Cardiac muscle cell (in vitro differentiated cells and primary cell): ENCODE measurements around the gene VSTM2B. TPM values are rescaled to one million over a fixed set of nuclear protein-coding genes. Genes with fewer than 3 reads are reported as not detected.

Experiments used
- DNase-seq, 2 donors: peaks; one replicate each; pipeline versions ENCODE4 v3.0.0 to v3.0.0-alpha.2; 2010 to 2017; ENCODE audit warnings: low read depth in 1 of 2, low spot score in 1 of 2
- H3K27ac ChIP-seq: fragments of 200-600 bp; sonication (generic); 2 replicates; pipeline ENCODE4 v1.5.1; 2016
- H3K27me3 ChIP-seq: fragments of 200-600 bp; sonication (generic); 2 replicates; pipeline ENCODE4 v1.6.0; 2016; ENCODE audit warnings: control low read depth
- H3K36me3 ChIP-seq: fragments of 200-600 bp; sonication (generic); 2 replicates; pipeline ENCODE4 v1.5.1; 2016; ENCODE audit warnings: control low read depth
- H3K4me1 ChIP-seq: fragments of 200-600 bp; sonication (generic); 2 replicates; pipeline ENCODE4 v1.8.1; 2017; ENCODE audit warnings: low read depth, mild to moderate bottlenecking, mixed run types
- H3K4me3 ChIP-seq: fragments of 200-600 bp; sonication (generic); 2 replicates; pipeline ENCODE4 v1.5.1; 2016; ENCODE audit warnings: mild to moderate bottlenecking
- H3K9me3 ChIP-seq: fragments of 200-600 bp; sonication (generic); 2 replicates; pipeline ENCODE4 v1.5.1; 2017; ENCODE audit warnings: low read depth, mild to moderate bottlenecking, control low read depth
- CTCF ChIP-seq: IDR thresholded peaks from 2 replicates; pipeline ENCODE4 v1.5.1; 2012; ENCODE audit warnings: low read depth, mild to moderate bottlenecking, low read length
- polyA plus RNA-seq: library from polyadenylated mRNA; unstranded; fragments of >200 nt; fragmentation: Nextera tagmentation; extraction: Ambion mirVana; gene quantifications from 2 replicates; pipeline ENCODE4 v1.2.1, GENCODE V29; 2016
- total RNA-seq: library from RNA; depleted of rRNA; stranded (reverse); fragments of >200 nt; gene quantifications from 2 replicates; pipeline ENCODE4 v1.2.3, GENCODE V29; 2016

VSTM2B gene
- total and polyA plus RNA-seq, 2 experiments from 2014 or later = 0.39 TPM; not detected in 1

DNA sequence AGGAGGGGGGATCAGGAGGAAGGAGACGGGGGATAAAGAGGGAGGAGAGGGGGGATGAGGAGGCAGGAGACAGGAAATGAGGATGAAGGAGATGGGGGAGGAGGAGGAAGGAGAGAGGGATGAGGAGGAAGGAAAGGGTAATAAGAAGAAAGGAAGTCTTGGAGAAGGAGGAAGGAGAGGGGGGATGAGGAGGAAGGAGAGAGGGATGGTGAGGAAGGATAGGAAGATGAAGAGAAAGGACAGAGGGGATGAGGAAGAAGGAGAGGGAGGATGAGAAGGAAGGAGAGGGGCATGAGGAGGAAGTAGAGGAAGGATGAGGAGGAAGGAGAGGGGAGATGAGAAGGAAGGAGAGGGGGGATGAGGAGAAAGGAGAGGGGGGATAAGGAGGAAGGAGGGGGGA, 13.0 kb upstream of the VSTM2B start:
- Histone ChIP-seq H3K36me3 (no peaks in the 10 kb centered on the region), H3K27me3 (peaks cover 43% of the 10 kb centered on the region), H3K4me1 (no peaks in the 10 kb centered on the region), H3K27ac (no peak overlapping the region), H3K9me3 (no peaks in the 10 kb centered on the region), H3K4me3 (no peak overlapping the region)
- TF ChIP-seq CTCF = no peak
- DNase-seq = no peak

DNA sequence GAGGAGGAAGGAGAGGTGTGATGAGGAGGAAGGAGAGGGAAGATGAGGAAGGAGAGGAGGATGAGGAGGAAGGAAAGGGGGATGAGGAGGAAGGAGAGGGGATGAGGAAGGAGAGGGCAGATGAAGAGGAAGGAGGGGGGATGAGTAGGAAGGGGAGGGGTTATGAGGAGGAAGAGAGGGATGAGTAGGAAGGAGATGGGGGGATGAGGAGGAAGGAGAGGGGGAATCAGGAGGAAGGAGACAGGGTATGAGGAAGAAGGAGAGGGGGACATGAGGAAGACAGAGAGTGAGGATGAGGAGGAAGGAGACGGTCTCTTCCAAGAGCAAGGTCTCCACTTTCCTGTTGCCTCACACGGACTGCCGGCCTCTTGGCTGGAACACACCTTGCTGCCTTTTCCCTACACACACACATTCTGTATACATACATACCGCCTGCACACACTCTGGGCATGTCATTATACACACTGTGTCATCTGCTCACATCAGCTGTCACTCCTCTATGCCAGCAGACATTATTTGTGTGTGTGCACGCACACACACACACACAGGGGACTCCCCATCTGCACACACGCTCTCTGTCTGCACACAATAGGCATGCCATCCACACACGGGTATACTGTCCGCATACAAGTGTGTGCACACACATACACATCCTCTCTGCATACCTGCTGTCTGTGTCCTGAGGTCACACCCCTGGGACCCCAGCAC, 11.1 kb upstream of the VSTM2B start:
- Histone ChIP-seq H3K4me3 (no peak overlapping the region), H3K4me1 (no peaks in the 10 kb centered on the region), H3K9me3 (no peaks in the 10 kb centered on the region), H3K36me3 (no peaks in the 10 kb centered on the region), H3K27ac (no peak overlapping the region), H3K27me3 (peaks cover 58% of the 10 kb centered on the region)
- DNase-seq = no peak
- no peak for TF ChIP-seq CTCF

- Histone ChIP-seq H3K27ac (no peak overlapping the region), H3K9me3 (no peaks in the 10 kb centered on the region), H3K36me3 (no peaks in the 10 kb centered on the region), H3K4me3 (no peak overlapping the region), H3K4me1 (no peaks in the 10 kb centered on the region), H3K27me3 (peaks cover 63% of the 10 kb centered on the region)
- TF ChIP-seq CTCF = no peak
- DNase-seq = no peak
Observed at GRCh38 chr19:29515233-29515619, 10.6 kb upstream of the VSTM2B start.

GRCh38 chr19:29515706-29516357, 10.0 kb upstream of the VSTM2B start:
- no peak for DNase-seq
- H3K9me3 ChIP-seq = no peaks in the 10 kb centered on the region
- no peak overlapping the region for H3K27ac ChIP-seq
- peaks cover 69% of the 10 kb centered on the region for H3K27me3 ChIP-seq
- TF ChIP-seq CTCF = no peak
- H3K4me1 ChIP-seq = no peaks in the 10 kb centered on the region
- H3K36me3 ChIP-seq = no peaks in the 10 kb centered on the region
- H3K4me3 ChIP-seq = no peak overlapping the region

DNA sequence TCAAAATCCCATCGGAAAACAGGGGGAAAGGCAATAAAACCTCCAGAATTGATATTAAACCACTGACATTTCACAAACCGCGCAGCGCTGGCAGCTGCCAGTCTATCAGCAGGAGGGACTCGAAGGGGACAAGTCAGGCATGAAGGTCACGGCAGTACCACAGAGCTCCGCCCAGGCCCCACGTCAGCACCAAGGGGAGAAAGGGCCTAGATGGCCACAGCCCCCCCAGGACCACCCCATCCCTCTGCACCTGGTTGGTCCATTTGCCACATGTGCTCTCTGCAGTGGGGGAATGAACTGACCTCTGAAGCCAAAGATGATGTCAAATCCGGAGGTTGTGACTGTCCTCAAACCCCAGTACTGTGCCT, 9.5 kb upstream of the VSTM2B start:
- no peak for TF ChIP-seq CTCF
- Histone ChIP-seq H3K36me3 (no peaks in the 10 kb centered on the region), H3K27ac (no peak overlapping the region), H3K4me3 (no peak overlapping the region), H3K4me1 (no peaks in the 10 kb centered on the region), H3K27me3 (peaks cover 74% of the 10 kb centered on the region), H3K9me3 (no peaks in the 10 kb centered on the region)
- DNase-seq = no peak
